Stimulated activated CD8-positive, alpha-beta memory T cell treated with anti-CD3 and anti-CD28 coated beads, Interleukin-2, amount 100 ng/mL, for 1 hour (primary cell): Measurements from ENCODE around the gene PTPRN.
A peak's percentile ranks its signal among the peaks of the same experiment; 100 is the strongest.
"Not testable (repeated sequence)": the region's sequence is repeated elsewhere in the genome, so short reads cannot be mapped to it uniquely, and the experiment has no call there.

Experiments used
- DNase-seq, 2 donors: peaks; one replicate each; pipeline ENCODE4 v3.0.0-alpha.2; 2020; ENCODE audit warnings: low read depth in 2 of 2

PTPRN gene

DNA sequence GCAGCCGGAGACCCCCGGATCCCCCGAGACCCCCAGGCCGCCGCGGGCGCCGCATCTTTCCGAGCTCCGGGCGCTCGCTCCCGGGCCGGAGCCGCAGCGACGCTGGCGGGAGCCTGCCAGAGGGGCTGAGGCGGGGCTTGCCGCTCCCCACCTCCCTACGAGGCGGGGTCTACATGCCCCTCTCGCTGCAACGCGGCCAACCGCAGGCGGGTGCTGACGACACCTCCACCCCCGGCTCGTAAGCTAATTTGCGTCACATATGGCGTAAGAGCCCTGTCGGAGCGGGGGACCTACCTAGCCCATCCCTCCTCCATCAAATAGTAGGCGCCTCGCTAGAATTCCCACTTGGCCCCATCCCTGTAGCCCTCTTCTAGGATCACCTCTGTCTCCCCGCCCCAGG is at the start of gene PTPRN:
TSS of gene PTPRN (minus strand) at position 124 of the 400 bp plus-strand sequence. CDS start at position 55, 69 bp downstream.
- DNase-seq, result no peak

DNA sequence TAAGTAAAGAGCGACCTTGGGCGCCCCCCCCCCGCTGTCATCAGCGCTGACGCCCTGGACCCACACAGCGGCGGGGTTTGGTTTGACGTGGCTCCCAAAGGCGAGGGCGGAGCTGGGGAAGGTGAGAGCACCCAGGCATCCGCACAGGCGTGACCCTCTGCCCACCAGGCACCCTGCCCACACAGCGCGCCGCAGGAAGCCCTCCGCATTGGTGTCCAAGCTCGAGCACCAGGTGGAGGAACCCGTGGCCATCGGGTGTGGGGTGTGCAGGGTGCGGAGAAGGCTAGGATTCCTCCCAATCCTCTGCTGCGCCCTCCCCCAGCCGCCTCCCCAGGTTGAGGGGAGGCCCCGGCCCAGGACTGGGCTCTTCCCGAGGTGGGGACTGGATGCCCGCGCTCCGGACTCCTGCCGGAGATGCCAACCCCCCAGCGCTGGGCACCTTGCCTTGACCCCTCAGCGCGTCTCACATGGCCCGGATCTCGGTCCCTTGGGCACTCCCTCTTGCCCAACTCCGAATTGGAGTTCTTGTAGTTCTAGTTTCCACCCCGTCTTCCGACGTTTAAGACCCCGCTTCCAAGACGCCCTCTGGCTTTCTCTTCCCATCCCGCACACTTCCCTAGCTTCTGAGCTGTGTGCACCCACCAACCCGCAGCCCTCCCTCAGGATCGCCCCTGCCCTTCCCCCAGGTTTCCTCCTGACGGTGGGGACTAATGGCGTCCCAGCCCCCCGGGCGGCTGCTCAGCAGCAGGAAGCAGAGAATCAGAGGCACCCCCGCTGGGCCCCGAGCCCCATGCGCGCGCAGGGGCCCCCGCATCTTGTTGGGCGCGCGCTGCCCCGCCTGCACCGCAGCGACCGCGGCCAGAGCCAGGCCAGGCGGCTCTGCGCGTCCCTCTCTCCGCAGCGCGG is 49.2 kb upstream of the PTPRN start:
- DNase-seq, result no peak

DNA sequence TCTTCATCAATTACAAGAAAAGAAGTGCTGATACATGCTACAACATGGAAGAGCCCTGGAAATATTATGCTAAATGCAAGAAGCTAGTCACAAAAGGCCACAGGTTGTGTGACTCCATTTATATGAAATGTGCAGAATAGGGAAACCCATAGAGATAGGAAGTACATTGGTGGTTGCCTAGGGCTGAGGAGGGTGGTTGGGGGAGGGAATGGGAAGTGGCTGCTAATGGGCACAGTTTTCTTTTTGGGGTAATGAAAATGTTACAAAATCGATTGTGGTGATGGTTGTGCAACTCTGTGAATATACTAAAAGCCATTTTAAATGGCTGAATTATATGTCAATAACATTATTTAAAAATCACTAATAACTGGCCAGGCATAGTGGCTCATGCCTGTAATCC is 47.6 kb upstream of the PTPRN start:
- DNase-seq, result no peak

DNA sequence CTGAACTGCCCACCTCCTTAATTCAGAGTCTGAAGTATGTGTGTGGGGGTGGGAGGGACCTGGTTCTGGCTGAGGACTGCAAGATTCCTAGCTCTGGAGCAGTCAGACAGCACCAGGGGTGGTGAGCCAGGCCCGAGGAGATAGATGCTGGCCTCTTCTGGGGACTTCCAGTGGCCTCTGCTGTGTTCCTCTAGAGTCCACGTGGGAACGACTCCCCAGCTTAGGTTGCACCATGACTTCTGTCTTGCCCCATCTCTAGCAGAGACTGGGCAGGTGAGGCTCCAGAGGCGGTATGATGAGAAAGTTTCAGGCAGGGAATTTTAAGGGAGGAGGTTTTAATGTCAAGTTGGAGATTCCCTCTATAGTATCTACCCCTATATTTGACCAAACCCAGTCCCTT is 45.4 kb upstream of the PTPRN start:
- no peak for DNase-seq

DNA sequence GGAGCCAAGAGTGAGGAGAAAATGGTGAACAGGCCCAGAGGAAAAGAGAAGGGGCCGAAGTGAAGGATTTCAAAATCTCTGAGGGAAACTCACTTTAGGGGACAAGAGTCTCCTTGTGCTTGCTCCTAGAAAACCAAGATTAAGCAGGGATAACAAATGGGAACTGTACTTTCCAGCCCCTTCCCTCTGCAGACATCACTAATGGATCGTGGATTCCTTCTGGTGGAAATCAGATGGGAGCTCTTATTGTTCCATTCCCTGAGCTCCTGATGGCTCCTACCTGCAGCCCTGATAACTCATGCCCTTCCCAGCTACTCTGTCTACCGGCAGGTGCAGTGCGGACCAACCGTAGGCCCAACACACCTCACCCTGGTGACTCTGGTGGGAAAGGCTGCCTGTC is 43.9 kb upstream of the PTPRN start:
- DNase-seq, result no peak

DNA sequence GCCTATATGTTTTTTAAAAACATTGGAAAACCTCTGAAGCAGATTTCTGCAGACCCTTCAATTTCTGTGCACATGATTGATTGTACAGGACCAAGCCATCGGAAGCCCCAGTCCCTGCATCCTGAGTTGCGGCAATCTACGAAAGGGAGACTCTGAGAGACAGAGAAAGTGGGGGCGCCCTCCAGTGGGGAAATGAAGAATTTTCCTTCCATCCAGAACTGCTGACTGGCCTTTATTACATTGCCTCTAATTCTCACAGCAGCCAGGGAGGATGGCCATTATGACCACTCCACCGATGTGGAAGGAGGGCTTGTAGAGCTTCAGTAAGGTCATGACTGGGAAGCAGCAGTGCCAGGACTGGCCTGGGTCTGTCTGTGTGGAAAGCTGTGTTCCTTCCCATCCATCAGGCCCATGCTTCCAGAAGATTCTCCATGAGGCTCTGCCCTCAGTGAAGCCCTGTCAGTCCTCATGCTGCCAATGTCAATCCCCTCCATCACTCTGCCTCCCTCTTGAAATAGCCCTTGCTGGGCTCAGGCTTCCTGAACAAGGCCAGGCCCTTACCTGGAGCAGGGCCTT is 43.3 kb upstream of the PTPRN start:
- peak; percentile 13 to 36 for DNase-seq

DNA sequence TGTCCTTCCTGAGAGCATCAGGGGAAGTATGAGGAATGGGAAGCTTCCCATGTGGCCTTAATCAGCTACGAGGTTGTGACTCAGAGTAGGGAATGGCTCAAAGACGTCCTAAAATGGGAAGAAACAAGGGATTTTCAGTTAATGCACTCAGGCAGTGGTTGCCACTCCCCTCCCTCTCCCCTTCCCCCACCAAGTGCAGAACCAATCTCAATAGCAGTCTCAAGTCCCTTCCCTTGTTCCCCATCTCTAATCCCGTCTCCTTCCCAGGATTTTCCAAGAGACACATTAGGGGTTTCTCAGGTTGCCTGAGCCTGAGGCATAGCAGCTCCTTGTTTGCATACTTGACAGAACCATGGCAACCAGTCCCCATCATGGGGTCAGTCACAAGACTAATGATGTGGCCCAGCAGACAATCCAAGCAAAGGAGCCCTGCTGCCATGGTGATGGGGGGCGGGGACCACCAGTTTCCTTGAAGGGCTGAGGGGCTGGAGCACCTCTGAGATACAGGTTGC is 41.6 kb upstream of the PTPRN start:
- DNase-seq, result no peak

DNA sequence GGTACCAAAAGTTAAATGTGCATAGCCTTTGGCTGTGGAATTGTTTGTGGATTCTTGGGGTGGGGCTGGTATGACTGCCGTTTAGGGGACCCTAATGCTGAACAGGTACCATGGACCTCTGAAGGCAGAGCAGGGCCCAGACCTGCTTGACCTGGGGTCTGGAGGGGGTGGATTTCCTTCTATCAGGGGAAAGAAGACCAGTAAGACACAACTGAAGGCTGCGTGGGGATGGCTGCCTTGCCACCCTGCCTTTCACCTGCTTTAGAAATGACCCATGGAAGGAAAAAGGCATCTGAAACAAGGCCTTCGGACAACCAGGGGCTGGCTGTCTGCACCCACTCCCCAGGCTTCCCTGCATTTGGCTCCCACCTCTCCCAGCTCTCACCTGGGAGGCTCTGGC is 41.0 kb upstream of the PTPRN start:
- no peak for DNase-seq

DNA sequence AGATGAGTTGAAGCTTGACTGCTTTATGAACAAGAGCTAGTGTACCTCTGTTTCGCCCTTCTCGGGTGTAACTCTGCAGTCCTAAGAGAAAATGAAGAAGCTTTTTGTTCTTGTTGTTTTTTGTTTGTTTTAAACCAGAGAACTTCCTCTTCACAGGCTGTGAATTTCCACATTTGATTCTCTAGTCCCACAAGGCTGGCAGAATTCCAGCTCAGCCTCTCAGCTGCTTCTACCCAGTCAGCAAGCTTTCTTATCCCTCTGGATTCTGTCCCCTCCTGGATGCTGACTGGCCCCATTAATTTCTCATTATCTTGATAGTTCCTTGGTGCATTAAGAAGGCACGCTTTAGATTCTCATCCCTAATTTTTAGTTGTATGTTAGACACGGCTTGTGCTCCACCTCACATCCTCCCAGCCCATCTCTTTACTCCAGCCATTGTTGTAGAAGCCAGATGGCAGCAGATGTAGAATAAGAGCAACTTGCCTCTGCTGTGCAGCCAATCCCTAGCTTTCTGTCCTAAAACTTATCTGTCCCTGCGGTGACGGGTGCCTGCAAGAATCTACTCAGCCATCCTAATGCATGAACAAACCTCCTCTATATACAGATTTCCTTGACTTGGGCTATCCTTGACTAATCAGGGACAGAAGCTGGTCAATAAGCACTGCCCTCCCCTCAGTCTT is 35.7 kb upstream of the PTPRN start:
- no peak for DNase-seq

DNA sequence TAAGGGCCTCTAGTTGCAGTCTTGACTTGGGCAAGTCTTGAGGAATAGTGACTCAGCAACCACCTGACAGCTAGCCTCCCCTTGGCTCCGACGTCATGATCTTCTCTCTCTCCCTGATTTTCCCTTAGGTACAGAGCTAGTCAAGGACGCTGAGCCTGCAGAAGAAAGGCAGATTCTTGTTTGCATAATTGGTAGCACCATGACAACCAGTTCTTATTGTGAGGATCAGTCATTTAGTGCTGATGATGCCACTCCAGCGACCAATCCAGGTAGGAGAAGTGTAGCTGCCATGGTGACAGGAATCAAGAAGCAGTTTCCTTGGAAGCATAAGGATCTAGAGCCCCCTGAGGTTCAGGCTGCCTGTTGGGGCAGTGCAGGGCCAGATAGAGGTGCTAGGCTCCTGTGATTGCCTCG is 26.2 kb upstream of the PTPRN start:
- DNase-seq, result no peak

DNA sequence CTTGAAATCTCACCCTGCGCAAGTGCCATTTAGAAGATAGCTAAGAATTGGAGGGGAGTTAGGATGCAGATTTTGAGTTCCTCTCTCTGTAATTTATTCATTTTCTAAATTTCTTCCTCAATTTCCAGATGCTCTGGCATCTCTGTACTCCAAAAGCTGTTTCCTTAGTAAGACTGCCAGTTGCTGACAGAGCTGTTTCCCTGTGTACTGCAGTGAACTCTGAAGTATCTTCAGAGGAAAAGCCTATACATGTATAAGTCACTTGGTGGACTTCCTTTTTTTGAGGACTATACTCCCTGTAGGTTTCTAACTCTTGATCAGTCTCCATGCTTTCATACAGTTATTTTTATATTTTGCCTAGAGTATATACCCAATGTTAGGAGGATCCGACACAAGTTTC is 24.9 kb upstream of the PTPRN start:
- DNase-seq, result no peak

DNA sequence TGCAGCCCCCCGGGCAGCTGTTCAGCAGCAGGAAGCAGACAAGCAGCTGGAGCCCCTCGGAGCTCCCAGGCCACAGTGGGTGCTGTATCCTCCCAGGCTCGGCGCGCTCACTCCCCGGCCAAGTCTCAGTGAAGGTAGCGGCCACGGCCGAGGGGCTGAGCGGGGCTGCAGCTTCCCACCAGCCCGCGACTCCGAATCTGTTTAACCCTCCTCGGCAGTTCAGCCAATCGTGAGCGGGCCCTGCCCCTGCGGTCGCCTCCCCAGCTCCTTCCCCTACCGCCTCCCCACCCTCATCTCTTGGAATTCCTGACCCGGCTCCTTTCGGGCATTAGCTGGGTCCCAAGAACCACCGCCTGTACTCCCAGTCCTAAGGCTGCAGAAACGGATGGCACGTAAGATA is 23.3 kb upstream of the PTPRN start, which contains the start of gene RESP18:
TSS of gene RESP18 (minus strand) at position 203 of the 400 bp plus-strand sequence.
- DNase-seq, result no peak

DNA sequence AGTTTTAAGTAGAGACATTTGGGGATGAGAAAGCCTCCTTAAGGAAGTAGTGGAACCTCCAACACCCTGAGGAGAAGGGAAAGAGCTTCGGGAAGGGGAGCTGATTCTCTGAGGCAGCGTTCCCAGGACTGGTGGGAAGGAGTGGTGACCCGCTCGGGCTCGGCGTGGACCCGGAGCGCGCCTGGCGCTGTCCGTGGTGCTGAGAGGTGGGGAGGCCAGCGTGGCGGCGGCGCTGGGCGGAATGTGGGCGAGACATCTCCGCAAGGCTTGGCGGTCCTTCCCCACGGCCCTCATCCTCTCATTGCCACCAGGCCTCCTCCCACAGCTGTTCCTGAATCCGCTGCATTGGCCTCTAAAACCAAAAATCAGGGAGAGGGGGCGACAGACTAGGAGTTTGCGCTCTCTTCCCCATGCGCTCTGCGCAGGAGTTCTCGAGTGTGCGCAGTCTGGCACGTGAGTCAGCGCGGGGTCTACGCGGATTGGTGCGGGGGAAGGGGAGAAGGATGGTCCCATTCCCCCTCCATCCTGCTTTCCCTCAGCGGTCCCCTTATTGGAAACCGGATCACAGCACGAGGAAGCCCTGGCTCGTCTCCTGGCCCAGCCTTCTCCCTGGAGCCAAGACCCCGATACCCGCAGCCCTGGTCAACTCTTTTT is 22.5 kb upstream of the PTPRN start:
- DNase-seq, result peak in 1 of 2 donors; percentile 2

DNA sequence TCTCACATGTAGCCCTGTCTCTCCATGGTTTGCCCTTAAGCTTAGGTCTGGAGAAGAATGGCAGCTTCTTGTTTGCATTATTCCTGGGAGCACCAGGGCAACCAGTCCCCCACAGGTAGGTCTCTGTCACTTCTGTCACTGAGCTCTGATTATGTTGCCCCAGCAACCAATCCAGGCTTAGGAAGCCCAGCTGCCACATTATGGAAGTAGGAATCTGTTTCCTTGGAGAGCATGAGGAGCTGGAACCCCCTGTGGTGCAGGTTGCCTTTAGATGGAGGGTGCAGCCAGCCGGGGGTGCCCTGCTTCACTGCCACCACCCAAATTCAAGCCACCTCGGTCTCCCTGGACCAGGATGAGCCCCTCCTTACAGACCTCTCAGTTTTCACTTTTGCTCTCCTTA is 18.5 kb upstream of the PTPRN start:
- DNase-seq, result no peak

DNA sequence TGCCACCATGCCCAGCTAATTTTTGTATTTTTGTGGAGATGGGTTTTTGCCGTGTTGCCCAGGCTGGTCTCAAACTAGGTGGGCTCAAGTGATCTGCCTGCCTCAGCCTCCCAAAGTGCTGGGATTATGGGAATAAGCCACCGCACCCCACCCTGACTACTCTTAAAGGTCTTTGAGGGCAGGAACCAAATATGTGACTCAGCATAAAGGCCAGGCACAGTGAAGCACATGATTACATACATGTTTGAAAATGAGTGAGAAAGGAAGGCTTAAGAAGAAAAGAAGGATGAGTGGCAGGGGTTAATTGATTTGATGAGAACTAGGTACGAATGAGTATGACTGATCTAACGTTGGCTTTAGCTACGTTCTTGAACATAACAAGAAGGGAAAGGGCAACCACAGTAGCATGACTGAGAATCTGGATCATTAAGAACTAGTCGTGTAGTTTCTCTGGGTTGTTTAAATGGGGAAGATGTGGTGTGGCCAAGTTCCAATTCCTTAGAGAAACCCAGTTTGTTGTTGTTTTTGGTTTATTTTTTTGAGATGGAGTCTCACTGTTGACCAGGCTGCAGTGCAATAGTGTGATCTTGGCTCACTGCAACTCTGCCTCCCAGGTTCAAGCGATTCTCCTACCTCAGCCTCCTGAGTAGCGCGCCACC is 16.6 kb upstream of the PTPRN start:
- no peak for DNase-seq

DNA sequence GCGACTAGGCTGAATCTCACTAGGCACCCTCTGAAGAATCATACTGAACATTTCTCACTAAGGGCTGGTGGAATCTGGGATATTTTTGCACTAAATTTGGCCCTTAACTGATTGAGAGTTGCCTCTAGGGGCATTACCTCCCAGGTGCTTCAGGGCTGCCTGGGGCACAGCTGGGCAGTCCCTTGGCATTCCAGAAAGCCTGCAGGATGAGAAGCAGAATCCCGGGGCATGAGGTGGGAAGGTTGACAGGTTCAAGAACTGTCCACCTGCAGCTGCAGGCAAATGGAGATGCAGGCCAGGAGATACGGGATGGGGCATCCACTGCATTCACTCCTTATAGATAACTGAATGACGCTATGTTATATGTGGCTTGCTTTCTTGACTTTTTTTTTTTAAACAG is 15.9 kb upstream of the PTPRN start:
- DNase-seq, result no peak

DNA sequence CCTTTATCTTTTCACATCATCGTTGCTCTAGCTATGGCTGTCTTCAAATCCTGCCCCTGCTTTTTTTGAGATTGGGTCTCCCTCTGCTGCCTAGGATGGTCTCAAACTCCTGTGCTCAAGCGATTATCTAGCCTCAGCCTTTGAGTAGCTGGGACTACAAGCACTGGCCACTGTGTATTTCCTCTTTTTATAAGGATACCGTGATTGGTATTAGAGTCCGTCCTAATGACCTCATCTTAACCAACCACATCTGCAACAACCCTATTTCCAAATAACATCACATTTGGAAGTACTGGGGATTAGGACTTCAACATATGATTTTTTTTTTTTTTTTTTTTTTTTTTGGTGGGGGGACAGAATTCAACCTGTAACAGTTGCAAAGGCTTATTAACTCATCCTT is 14.2 kb upstream of the PTPRN start:
- DNase-seq, result no peak

DNA sequence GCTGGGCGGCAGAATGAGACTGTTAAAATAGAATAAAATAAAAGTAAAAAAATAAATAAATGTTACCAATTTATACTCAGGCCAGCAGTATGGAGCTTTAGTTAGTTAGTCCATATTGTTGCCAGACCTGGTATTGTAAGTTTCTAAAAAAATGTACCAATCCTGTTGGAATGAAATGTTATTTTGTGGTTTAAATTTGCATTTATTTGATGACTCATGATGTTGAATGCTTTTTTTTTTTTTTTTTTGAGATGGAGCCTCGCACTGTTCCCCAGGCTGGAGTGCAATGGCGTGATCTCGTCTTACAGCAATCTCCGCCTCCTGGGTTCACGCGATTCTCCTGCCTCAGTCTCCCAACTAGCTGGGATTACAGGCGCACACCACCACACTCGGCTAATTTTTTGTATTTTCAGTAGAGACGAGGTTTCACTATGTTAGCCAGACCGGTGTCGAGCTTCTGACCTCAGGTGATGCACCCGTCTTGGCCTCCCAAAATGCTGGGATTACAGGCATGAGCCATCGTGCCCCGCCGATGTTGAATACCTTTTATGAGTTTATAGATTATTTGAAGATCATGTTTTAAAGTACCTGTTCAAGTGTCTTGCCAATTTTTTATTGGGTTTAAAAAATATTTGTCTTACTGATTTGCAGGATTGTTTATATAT is 5.7 kb upstream of the PTPRN start:
- no peak for DNase-seq

DNA sequence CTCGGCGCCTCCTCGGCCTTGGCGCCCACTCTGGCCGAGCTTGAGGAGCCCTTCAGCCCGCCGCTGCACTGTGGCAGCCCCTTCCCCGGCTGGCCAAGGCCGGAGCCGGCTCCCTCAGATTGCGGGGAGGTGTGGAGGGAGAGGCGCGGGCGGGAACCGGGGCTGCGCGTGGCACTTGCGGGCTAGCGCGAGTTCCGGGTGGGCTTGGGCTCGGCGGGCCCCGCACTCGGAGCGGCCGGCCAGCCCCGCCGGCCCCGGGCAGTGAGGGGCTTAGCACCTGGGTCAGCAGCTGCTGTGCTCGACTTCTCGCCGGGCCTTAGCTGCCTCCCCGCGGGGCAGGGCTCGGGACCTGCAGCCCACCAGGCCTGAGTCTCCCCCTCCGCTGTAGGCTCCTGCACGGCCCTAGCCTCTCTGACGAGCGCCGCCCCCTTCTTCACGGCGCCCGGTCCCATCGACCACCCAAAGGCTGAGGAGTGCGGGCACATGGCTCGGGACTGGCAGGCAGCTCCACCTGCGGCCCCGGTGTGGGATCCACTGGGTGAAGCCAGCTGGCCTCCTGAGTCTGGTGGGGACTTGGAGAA is 3.6 kb upstream of the PTPRN start:
- DNase-seq, result not testable (repeated sequence)
